D721Med (cell line): ENCODE measurements around the gene PITPNC1.
"Not testable (repeated sequence)": the region's sequence is repeated elsewhere in the genome, so short reads cannot be mapped to it uniquely, and the experiment has no call there.

Experiments
- DNase-seq: peaks from one replicate; pipeline ENCODE4 v3.0.0; 2011; ENCODE audit warnings: low spot score; ENCODE audit not compliant: insufficient read length
- FAIRE-seq: peaks from 2 replicates; lab custom pipeline; 2011; peaks lifted over from hg19 to GRCh38; lab: Jason Lieb, UNC
- CTCF ChIP-seq: IDR thresholded peaks from 2 replicates; pipeline ENCODE4 v1.5.1; 2012; ENCODE audit warnings: mild to moderate bottlenecking, control low read depth; ENCODE audit not compliant: insufficient read depth; ENCODE audit errors: missing control alignments

The PITPNC1 gene

GRCh38 chr17:67725373-67725791 lies 348.3 kb downstream of the PITPNC1 start:
- no peak for TF ChIP-seq CTCF
- DNase-seq (no peak), FAIRE-seq (no peak)

GRCh38 chr17:67725807-67726206 lies 348.7 kb downstream of the PITPNC1 start:
- FAIRE-seq (no peak), DNase-seq (no peak)
- no peak for TF ChIP-seq CTCF

GRCh38 chr17:67727152-67728039 lies 350.3 kb downstream of the PITPNC1 start:
- not testable (repeated sequence) for FAIRE-seq, DNase-seq

- no peak for FAIRE-seq
- no peak for DNase-seq
- no peak for TF ChIP-seq CTCF
Observed at GRCh38 chr17:67729903-67730302, 352.8 kb downstream of the PITPNC1 start.

GRCh38 chr17:67730731-67731130 lies 353.6 kb downstream of the PITPNC1 start:
- no peak for DNase-seq
- no peak for TF ChIP-seq CTCF
- no peak for FAIRE-seq

- no peak for TF ChIP-seq CTCF
- FAIRE-seq (no peak), DNase-seq (no peak)
Observed at GRCh38 chr17:67733449-67733848, 356.4 kb downstream of the PITPNC1 start.

GRCh38 chr17:67737145-67737544 lies 360.1 kb downstream of the PITPNC1 start:
- DNase-seq: no peak
- FAIRE-seq: no peak
- TF ChIP-seq CTCF: no peak
